Retinal pigment epithelial cell (primary cell): Measurements from ENCODE around the gene IFT52.
A peak's percentile ranks its signal among the peaks of the same experiment; 100 is the strongest.
"Not testable (repeated sequence)": the region's sequence is repeated elsewhere in the genome, so short reads cannot be mapped to it uniquely, and the experiment has no call there.

Experiments used
- DNase-seq: peaks from one replicate; pipeline ENCODE4 v3.0.0-alpha.2; 2010; ENCODE audit warnings: low read depth
- H3K4me3 ChIP-seq: 2 replicates; pipeline ENCODE4 v1.5.1; 2011; ENCODE audit warnings: mild to moderate bottlenecking, low read length, control low read depth, moderate library complexity
- CTCF ChIP-seq: conservative IDR thresholded peaks from 2 replicates; pipeline ENCODE4 v1.5.1; 2011; ENCODE audit warnings: low read depth, low read length, control low read depth, inconsistent platforms

IFT52 gene

DNA sequence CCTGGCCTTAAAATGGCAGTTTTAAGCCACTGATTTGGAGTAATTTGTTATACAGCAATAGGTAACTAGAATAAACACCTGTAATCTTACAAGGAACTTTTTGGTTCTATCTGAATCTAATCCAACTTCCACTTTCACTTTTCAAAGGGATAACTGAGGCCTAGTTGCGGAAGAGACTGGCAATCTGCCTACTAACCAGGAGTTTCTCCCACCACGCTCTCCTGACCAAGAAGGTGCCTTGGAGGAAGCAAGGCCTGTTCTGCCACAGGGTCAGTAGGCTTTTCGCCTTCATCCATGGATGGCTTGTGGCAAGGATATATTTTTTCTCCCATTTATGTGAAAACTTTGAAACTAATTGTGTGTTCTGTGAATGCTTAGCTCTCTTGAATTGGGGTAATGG lies 63.2 kb downstream of the IFT52 start:
- DNase-seq = no peak

GRCh38 chr20:43655176-43655575 lies 64.4 kb downstream of the IFT52 start:
- not testable (repeated sequence) for DNase-seq, H3K4me3 ChIP-seq

More for the DNA sequence above, 63.2 kb downstream of the IFT52 start:
- no peak for TF ChIP-seq CTCF
- H3K4me3 ChIP-seq = no peak overlapping the region

GRCh38 chr20:43655937-43656336 lies 65.2 kb downstream of the IFT52 start:
- no peak for TF ChIP-seq CTCF
- no peak for DNase-seq
- no peak overlapping the region for H3K4me3 ChIP-seq

GRCh38 chr20:43658069-43658722 lies 67.5 kb downstream of the IFT52 start:
- DNase-seq = peak; percentile 43
- peak; percentile 48 for TF ChIP-seq CTCF
- peak overlapping the region; percentile 86 for H3K4me3 ChIP-seq

DNA sequence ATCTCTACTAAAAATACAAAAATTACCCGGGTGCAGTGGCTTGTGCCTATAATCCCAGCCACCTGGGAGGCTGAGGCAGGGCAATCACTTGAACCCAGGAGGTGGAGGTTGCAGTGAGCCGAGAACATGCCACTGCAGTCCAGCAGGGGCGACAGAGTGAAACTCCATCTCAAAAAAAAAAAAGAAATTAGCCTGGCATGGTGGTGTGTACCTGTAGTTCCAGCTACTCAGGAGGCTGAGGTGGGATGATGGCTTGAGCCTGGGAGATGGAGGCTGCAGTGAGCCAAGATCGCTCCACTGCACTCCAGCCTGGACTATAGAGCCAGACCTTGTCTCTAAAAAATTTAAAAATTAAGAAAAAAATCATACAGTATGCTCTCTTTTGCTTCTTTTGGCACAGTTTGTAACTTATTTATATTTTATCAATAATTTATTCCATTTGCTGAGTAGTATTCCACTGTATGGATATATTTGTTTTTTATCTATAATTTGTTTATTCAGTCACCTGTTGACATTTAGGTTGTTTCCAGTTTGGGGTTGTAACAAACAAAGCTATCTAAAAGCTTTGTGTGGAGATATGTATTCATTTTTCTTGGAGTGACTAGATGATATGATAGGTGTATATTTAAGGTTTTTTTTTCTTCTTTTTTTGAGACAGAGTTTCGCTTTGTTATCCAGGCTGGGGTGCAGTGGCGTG lies 68.1 kb downstream of the IFT52 start:
- TF ChIP-seq CTCF = peak; percentile 1
- H3K4me3 ChIP-seq = no peak overlapping the region
- DNase-seq = no peak

GRCh38 chr20:43662943-43663655 lies 72.4 kb downstream of the IFT52 start:
- no peak for TF ChIP-seq CTCF
- no peak overlapping the region for H3K4me3 ChIP-seq
- DNase-seq = no peak

GRCh38 chr20:43665466-43666176 lies 74.9 kb downstream of the IFT52 start:
- no peak for TF ChIP-seq CTCF
- no peak overlapping the region for H3K4me3 ChIP-seq
- no peak for DNase-seq
